Spleen (tissue), 7 donors: ENCODE measurements around the gene ARFGAP1.

ENCODE experiments used
- POLR2AphosphoS5 ChIP-seq, 3 donors: sonication (generic); formaldehyde crosslinking; IDR thresholded peaks; one replicate each; pipeline ENCODE4 v1.5.1; 2017; ENCODE audit warnings: antibody characterized with exemption in 3 of 3
- TF ChIP-seq, protein P1 (sequence below), 11 experiments: fragments of 200-600 bp in 7 of 11; fragments of 450-650 bp in 4 of 11; sonication (generic) in 4 of 11; IDR thresholded peaks in 8 of 11; conservative IDR thresholded peaks in 3 of 11; 1 replicate in 7 of 11; 2 replicates in 4 of 11; pipeline versions ENCODE4 v1.4.0 to v1.8.0; 2016 to 2021; ENCODE audit warnings: antibody characterized with exemption in 11 of 11, inconsistent platforms in 4 of 11, mild to moderate bottlenecking in 1 of 11
- donor health status: DM: no; HTN: no; CAD: no; lungs with moderate emphysema.
- donor health status: DM: no; HTN: no; CAD: no.
- donor health status: DM: no; HTN: no; CAD: no.

GRCh38 chr20:63291811-63292210 is 19.2 kb downstream of the ARFGAP1 start:
- TF ChIP-seq, protein P1, sequence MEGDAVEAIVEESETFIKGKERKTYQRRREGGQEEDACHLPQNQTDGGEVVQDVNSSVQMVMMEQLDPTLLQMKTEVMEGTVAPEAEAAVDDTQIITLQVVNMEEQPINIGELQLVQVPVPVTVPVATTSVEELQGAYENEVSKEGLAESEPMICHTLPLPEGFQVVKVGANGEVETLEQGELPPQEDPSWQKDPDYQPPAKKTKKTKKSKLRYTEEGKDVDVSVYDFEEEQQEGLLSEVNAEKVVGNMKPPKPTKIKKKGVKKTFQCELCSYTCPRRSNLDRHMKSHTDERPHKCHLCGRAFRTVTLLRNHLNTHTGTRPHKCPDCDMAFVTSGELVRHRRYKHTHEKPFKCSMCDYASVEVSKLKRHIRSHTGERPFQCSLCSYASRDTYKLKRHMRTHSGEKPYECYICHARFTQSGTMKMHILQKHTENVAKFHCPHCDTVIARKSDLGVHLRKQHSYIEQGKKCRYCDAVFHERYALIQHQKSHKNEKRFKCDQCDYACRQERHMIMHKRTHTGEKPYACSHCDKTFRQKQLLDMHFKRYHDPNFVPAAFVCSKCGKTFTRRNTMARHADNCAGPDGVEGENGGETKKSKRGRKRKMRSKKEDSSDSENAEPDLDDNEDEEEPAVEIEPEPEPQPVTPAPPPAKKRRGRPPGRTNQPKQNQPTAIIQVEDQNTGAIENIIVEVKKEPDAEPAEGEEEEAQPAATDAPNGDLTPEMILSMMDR (IDR thresholded peaks at IDR 0.05 in 8 of 11, conservative IDR thresholded peaks at IDR 0.05 in 3 of 11), result no peak
- TF ChIP-seq POLR2AphosphoS5 (IDR thresholded peaks at IDR 0.05), result peak in 1 of 3 donors; percentile 36
